ENCODE measurements around the gene TRIM52. TPM values are rescaled to one million over a fixed set of nuclear protein-coding genes. Genes with fewer than 3 reads are reported as not detected.
A peak's percentile ranks its signal among the peaks of the same experiment; 100 is the strongest.
"Not testable (repeated sequence)": the region's sequence is repeated elsewhere in the genome, so short reads cannot be mapped to it uniquely, and the experiment has no call there.

The TRIM52 gene
- polyA plus RNA-seq (ENCODE audit: insufficient read length in 10 of 10) = 10 to 100 TPM in 7 of 10 donors, 1 to 10 TPM in 3; 7.9 to 28.1 (median 11.3) TPM
- long read RNA-seq, donor 1, full-length matches to known transcripts = 7 of 7 reads
- long read RNA-seq, donor 1, partial matches to known transcripts = 0 of 7 reads
- long read RNA-seq, donor 1, other reads (novel, unspliced or antisense) = 0 of 7 reads
- long read RNA-seq, donor 2, full-length matches to known transcripts = 16 of 16 reads
- long read RNA-seq, donor 2, partial matches to known transcripts = 0 of 16 reads
- long read RNA-seq, donor 2, other reads (novel, unspliced or antisense) = 0 of 16 reads
- long read RNA-seq, donor 3 = 0 reads
- long read RNA-seq, donor 4, full-length matches to known transcripts = 4 of 4 reads
- long read RNA-seq, donor 4, partial matches to known transcripts = 0 of 4 reads
- long read RNA-seq, donor 4, other reads (novel, unspliced or antisense) = 0 of 4 reads
- long read RNA-seq, donor 5, full-length matches to known transcripts = 15 of 15 reads
- long read RNA-seq, donor 5, partial matches to known transcripts = 0 of 15 reads
- long read RNA-seq, donor 5, other reads (novel, unspliced or antisense) = 0 of 15 reads
- long read RNA-seq, donor 6, full-length matches to known transcripts = 8 of 8 reads
- long read RNA-seq, donor 6, partial matches to known transcripts = 0 of 8 reads
- long read RNA-seq, donor 6, other reads (novel, unspliced or antisense) = 0 of 8 reads
- long read RNA-seq, donor 7, full-length matches to known transcripts = 17 of 17 reads
- long read RNA-seq, donor 7, partial matches to known transcripts = 0 of 17 reads
- long read RNA-seq, donor 7, other reads (novel, unspliced or antisense) = 0 of 17 reads
- long read RNA-seq, donor 8, full-length matches to known transcripts = 9 of 9 reads
- long read RNA-seq, donor 8, partial matches to known transcripts = 0 of 9 reads
- long read RNA-seq, donor 8, other reads (novel, unspliced or antisense) = 0 of 9 reads
- long read RNA-seq, donor 9, full-length matches to known transcripts = 2 of 2 reads
- long read RNA-seq, donor 9, partial matches to known transcripts = 0 of 2 reads
- long read RNA-seq, donor 9, other reads (novel, unspliced or antisense) = 0 of 2 reads

DNA sequence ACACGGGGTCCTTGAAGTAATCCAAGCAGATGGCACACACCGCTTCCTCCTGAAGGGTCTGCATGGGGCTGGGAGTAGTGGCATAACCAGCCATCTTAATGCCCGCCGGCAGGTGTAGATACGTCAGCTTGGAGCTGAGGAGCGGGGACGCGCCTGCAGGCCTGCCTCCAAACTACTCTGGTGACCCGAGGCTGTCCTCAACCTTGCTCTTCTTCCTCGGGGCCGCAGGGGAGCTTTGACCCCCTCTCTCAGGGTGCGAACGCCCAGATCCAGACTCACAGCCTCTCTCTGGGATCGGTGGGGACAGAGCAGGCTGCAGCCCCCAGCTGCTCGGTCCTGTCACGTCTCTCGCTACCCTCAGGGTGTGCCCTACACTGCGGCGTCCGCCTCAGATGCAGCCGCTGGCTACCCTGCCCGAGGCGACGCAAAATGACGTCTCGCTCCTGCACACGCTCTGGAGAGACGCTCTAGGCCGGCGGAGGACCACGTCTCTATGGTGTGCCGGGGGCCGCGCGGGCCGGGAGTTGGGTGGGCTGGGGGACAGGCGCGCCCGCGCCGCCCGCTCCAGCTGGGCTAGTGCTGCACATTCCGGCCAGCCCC, at the start of gene TRIM52:
TSS of gene TRIM52 (minus strand) at position 424 of the 600 bp plus-strand sequence. CDS start at position 94, 330 bp downstream.
- DNase-seq = peak; percentile 90 to 97 (median 95)

GRCh38 chr5:181287331-181287730, 26.4 kb upstream of the TRIM52 start:
- not testable (repeated sequence) for DNase-seq

DNA sequence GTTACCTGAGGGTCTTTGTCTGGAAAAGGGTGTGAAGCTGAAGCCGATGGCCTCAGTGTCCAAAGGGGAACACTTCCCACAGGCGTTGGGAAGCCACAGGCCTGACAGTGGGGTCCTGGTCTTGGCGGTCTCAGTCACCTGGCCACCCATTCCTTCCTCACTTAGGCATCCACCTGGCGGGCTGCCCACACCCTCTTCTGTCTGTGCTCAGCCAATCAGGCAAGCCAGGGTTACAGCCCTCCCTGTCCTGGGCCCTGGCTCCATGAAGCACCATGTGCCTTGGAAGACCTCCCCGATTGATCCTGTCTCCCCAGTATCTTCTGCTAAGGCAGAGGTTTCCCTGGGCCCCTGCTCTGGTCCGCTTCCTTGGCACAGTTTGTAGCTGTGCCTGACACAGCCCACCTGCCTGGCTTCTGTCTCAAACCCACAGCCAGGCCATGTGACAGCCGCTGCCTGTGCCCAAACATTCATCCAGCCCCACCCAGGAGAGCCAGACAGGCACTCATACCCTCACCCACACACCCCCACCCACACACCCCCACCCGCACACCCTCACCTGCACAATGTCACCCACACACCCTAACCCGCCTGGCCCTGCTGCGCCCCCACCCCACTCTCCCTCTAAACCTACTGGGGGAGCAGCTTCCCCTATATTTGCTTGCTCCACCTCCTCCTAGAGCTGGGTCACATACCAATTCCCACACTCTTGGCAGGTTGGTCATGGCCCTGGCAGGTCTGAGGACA, 25.2 kb upstream of the TRIM52 start:
- not testable (repeated sequence) for DNase-seq

DNA sequence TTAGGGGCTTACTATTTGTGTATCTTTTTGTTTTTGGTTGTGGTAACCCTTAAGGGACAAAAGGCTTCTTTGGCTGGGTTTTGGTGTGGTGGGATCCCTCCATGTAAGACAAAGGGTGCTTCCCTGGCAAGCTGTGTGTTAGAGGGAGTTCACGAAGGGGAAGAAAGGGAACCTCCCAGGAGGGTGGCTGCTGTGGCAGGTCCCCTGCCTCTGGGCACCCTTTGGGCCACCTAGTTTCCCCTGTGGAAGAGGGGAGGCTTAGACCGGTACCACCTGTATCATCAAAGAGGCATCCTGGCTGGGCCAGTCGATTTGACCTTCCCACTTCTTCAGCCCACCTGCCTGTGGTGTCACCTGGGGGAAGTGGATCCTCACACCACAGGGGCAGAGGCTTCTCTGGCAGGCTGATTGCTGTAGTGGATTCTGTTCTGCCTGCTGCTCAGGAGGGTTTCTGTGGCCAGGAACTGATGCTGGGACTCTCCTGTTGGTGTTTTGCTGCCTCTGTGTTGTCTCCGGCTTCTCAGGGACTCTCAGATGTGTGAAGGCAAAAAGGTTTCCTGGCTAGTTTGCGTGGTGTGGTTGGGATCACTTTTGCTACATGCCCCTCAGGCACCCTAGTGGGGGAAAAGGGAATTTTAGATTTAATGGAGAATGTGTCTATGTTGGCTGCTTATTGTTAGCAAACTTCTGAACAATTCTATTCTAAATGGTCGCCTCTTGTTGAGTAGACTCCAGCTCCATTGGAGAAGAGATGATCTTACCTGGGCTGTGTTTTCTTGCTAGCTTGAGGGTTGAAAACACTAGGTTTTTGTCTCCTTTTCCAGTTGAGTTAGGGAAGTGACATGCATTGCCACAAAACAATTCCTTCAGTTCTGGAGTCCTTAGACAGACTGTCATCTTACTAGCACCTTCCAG, 23.2 kb upstream of the TRIM52 start:
- not testable (repeated sequence) for DNase-seq

DNA sequence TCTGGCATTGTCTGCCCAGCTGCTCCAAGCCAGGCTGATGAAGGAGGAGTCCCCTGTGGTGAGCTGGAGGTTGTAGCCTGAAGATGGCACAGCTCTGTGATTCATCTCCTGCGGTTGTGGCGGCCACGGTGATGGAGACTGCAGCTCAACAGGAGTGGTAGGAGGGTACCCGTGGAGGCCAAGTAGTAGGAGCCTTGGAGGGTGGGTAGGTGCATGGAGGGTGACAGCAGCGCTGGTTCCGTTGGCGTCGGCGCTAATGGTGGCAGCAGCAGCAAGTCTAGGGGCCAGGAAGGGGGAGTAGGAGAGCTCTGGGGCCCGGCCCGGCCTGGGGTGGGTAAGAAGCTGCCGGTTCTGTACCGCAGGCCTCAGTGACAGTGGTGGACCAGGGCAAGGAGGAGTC, 22.4 kb upstream of the TRIM52 start:
- no peak for DNase-seq

DNA sequence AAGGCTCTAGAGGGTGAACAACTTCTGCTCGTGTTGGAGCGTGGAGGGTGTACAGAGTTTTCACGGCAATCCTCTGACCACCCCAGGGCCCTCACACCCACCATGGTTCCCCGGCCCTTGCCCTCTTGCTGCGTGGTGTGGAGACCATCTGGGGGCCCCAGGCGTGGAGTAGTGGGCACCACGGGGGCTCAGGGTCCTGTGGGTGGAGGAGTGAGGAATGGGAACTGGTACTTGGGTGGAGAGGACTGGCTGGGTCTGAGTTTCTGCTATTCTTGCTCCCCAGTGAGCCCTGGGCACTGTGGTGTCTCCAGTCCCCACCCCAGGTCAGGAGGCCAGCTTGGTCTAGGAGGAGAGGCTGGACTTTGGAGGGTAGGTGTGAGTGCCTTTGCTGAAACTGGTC, 21.9 kb upstream of the TRIM52 start:
- no peak for DNase-seq

DNA sequence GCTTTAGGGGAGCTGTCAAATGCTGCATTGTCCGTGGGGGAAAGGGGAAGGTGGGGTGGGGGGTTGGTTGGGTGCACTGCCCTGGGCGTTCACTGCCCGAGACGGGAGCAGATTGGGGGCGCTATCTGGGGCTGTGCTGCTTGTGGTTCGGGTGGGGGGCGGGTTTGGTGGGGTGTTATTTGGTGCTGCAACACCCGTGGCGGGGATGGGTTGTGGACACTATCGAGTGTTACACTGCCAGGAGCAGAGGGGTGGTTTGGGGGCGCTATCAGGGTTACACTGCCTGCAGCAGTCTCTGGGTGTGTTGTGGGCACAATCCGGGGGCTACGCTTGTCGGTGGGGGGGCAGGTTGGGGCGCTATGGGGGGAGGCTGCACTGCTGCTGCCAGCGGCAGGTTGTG, 21.5 kb upstream of the TRIM52 start:
- DNase-seq = not testable (repeated sequence)

DNA sequence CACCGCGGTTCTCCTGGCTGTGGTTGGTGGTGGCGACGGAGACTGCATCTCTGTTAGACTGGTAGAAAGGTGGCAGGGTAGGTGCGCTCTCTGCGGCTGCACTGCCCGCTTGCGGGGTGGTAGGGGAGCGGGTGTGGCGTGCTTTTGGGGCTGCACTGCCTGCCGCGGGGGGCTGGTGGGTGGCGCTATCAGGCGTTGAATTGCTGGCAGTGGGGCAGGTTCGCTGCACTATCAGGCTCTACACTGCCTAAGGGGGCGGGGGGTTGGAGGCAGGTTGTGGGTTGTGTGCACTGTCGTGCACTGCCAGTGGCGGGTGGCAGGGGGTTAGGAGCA, 21.0 kb upstream of the TRIM52 start:
- DNase-seq = no peak

DNA sequence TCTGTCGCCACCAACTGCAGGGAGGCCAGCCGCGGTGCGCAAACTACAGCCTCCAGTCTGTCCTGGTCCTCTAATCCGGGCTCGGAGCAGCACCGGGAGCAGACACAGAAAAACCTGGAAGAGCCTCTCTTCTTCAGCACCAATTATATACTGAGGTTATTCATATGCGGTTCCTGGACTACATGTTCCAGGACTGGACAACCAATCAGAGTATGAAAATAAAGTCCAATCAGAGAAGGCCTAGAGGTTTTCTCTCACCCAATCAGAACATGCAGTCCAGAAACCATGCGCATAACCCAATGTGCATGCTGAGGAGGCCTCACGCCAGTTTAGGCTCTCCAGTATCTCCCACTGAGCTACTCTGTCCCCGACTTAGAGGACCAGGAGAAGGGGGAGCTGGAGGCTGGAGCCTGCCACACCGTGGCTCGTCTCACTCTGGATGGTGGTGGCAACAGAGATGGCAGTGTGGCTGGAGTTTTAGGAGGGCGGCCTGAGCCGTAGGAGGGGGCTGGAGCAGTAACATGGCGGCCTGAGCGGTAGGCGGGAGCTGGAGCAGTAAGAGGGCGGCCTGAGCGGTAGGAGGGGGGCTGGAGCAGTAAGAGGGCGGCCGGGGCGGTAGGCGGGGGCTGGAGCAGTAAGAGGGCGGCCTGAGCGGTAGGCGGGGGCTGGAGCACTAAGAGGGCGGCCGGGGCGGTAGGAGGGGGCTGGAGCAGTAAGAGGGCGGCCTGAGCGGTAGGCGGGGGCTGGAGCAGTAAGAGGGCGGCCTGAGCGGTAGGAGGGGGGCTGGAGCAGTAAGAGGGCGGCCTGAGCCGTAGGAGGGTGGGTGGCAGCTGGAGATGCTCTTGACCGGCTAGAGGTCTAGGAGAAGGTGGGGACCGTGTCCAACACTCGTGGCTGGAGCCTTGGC, 20.4 kb upstream of the TRIM52 start:
- no peak for DNase-seq

DNA sequence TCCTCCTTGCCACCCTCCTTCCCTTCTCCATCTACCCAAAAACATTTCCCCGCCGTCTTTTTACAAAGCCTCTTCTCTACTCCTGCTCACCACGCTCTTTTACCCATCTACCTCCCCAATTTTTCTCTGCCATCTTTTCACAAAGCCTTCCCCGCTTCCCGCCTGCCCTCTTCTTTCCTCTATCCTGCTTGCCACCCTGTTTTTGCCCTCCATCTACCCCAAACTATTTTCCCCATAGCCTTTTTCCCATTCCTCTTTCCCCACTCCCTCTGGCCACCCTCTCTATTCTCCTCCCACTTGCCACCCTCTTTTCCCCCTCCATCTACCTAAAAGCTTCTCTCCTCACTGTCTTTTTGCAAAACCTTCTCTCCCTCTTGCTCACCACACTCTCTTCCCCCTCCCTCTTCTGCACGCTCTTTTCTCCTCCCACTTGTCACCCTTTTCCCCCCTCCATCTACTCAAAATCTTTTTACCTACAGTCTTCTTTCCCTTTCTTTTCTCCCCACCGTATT, 19.4 kb upstream of the TRIM52 start:
- DNase-seq = no peak

GRCh38 chr5:181273433-181273744, 12.4 kb upstream of the TRIM52 start:
- DNase-seq = not testable (repeated sequence)

DNA sequence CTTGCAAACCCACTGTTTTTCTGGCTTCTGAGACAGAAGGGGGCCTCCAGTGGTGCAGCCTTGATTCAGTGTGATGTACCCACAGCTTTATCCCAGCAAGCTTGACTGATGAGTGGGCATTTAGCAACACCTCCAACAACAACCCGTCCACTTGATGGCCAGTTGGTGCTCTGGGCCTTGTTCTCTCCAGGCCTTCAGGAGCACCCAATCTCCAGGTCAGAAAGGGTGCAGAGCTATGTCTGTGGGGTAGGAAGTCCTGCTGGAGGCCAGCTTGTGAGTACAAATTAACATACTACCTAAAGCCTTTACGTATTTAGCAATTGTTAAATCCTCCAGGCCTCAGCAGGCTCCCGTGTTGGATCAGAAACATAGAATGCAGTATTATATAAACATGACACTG, 10.1 kb upstream of the TRIM52 start:
- no peak for DNase-seq

- DNase-seq = not testable (repeated sequence)
Observed at GRCh38 chr5:181267907-181268306, 7.0 kb upstream of the TRIM52 start.

- DNase-seq = not testable (repeated sequence)
Observed at GRCh38 chr5:181267291-181267904, 6.5 kb upstream of the TRIM52 start.

DNA sequence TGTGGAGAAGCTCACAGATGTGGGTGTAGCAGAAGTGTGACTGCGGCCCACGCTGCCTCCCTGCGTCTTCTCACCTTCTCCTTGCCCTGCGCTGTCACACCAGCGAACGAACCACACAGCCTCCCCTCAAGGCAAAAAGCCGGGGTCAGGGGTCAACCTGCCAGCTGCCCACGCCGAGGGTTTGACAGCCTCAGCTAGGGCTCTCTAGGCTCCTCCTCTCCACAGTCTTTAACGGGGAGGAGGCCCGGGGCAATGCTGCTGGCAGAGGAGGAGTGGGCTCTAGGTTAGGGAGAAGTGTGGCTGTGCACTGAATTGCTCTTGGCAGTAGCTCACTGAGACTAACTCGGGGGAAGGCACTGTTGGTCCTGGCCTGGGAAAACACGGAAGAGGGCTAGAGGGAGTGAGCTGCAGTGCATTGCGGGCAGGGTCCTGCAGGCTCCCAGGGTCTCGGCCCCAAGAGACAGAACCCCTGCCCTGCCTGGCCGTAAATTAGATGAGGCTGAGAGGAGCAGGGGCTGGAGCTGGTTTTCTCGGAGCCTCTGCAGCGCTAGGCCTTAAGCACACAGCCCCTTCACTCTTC, 4.2 kb upstream of the TRIM52 start:
- no peak for DNase-seq

DNA sequence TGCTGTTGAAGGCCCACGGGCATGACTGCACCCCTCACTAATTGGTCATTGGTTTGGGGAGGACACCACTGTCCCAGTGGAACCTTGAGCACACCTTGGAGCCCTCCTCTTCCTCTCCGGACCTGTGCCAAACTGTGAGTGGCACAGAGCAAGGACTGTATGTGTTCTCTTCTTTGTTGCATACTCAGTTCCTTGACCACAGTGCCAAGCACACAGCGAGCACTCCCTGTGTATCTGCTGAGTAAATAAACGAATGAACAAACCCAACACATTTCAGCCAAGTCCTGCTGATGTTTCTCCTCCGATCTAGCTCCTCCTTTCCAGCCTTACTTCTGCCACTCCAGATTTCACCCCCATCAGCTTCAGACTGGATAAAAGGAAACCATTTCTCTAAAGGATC, 2.7 kb upstream of the TRIM52 start:
- no peak for DNase-seq

DNA sequence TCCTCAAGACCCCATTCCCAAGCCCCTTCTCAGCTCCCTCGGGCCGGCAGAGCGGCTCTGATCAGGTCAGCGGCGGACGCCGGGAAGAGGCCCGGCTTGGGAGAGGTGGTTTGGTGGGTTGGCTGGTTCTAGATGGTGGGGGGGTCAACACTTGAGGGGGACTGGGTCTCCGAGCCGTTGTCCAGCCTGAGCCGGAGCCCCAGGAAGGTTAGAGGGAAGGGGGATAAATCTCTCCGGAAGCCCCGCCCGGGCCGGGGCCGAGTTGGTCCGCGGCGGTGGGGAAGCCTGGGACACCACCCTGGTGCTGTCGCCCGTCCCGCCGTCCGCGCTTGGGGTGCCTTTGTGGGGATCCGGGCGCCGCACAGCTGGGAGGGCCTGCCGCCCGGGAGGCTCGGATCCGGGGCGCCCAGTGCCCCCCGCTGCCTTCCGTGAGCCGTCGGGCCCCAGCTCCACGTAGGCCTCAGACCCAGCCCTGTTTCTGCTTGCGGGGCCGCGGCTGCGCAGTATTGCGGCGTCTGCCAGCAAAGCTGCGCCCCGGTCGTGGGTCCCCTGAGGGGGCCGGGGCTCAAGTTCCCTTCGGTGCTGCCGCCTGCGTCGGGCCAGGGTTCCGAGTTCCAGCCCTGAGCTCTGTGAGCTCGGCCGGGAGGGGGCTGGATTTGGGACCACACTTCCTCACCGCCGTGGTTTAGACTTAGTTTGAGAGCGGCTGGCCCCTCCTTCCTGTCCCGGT, 542 bp upstream of the TRIM52 start:
- peak; percentile 61 to 95 (median 80) for DNase-seq
